ENCODE results near the gene BCORL1. TPM values are rescaled to one million over a fixed set of nuclear protein-coding genes. Genes with fewer than 3 reads are reported as not detected.
A peak's percentile ranks its signal among the peaks of the same experiment; 100 is the strongest.

Gene BCORL1
- total RNA-seq, 4 donors from 2014 or later, result 3.8 to 13.8 (median 10.5) TPM

GRCh38 chrX:129980001-129980401 is 2.4 kb upstream of the BCORL1 start:
- TF ChIP-seq CTCF (IDR thresholded peaks at IDR 0.05) (no peak), POLR2A (IDR thresholded peaks at IDR 0.05; ENCODE audit: low read depth) (no peak), EP300 (IDR thresholded peaks at IDR 0.05) (no peak), POLR2AphosphoS5 (IDR thresholded peaks at IDR 0.05) (no peak)
- Histone ChIP-seq H3K4me1 (peaks cover 0 to 26% (median 14%) of the 10 kb centered on the region in 4 donors), H3K27me3 (no peaks in the 10 kb centered on the region), H3K27ac (replicated peaks in 1 of 4) (peak overlapping the region in 2 of 4 donors; percentile 84 to 85), H3K4me3 (no peak overlapping the region), H3K36me3 (no peaks in the 10 kb centered on the region), H3K9me3 (no peaks in the 10 kb centered on the region)
- 70% methylated on average over 8 of the region's 32 CpGs for WGBS
- intact Hi-C loops (cut with DNase I), result loop anchor here (5.0 kb wide), 1 partner anchor 48 kb away; no protein-coding TSS in a partner anchor
- DNase-seq (ENCODE audit: extremely low spot score), result no peak

- Histone ChIP-seq H3K36me3 (no peaks in the 10 kb centered on the region), H3K9me3 (no peaks in the 10 kb centered on the region), H3K4me3 (no peak overlapping the region), H3K27me3 (no peaks in the 10 kb centered on the region), H3K27ac (replicated peaks in 1 of 4) (peak overlapping the region in 2 of 4 donors; percentile 84 to 85), H3K4me1 (peaks cover 0 to 30% (median 20%) of the 10 kb centered on the region in 4 donors)
- no peak for DNase-seq (ENCODE audit: extremely low spot score)
- WGBS, result 49% methylated on average over 76 of the region's 79 CpGs
- peak in 1 of 2 donors; percentile 73 for TF ChIP-seq POLR2AphosphoS5 (IDR thresholded peaks at IDR 0.05)
- no peak for TF ChIP-seq POLR2A (IDR thresholded peaks at IDR 0.05; ENCODE audit: low read depth)
- no peak for TF ChIP-seq CTCF (IDR thresholded peaks at IDR 0.05)
- intact Hi-C loops (cut with DNase I), result loop anchor here (5.0 kb wide), 1 partner anchor 48 kb away; no protein-coding TSS in a partner anchor
Observed at GRCh38 chrX:129980540-129981199, 1.8 kb upstream of the BCORL1 start.

- Histone ChIP-seq H3K27ac (replicated peaks in 1 of 4) (peak overlapping the region in 2 of 4 donors; percentile 84 to 85), H3K9me3 (no peaks in the 10 kb centered on the region), H3K4me1 (peaks cover 0 to 30% (median 21%) of the 10 kb centered on the region in 4 donors), H3K4me3 (no peak overlapping the region), H3K27me3 (no peaks in the 10 kb centered on the region), H3K36me3 (no peaks in the 10 kb centered on the region)
- DNase-seq (ENCODE audit: extremely low spot score), result no peak
- no peak for TF ChIP-seq CTCF (IDR thresholded peaks at IDR 0.05)
- TF ChIP-seq EP300 (IDR thresholded peaks at IDR 0.05), result no peak
- no peak for TF ChIP-seq POLR2AphosphoS5 (IDR thresholded peaks at IDR 0.05)
- no peak for TF ChIP-seq POLR2A (IDR thresholded peaks at IDR 0.05; ENCODE audit: low read depth)
- intact Hi-C loops (cut with DNase I), result loop anchor here (5.0 kb wide), 1 partner anchor 49 kb away; no protein-coding TSS in a partner anchor
- WGBS, result 49% methylated on average over 17 of the region's 17 CpGs
Observed at GRCh38 chrX:129981200-129981553, 1.3 kb upstream of the BCORL1 start.

- no peaks in the 10 kb centered on the region for H3K36me3 ChIP-seq
- no peaks in the 10 kb centered on the region for H3K27me3 ChIP-seq
- H3K4me1 ChIP-seq, result peaks cover 0 to 30% (median 21%) of the 10 kb centered on the region in 4 donors
- no peaks in the 10 kb centered on the region for H3K9me3 ChIP-seq
- TF ChIP-seq EP300 (IDR thresholded peaks at IDR 0.05) (no peak), POLR2A (IDR thresholded peaks at IDR 0.05; ENCODE audit: low read depth) (no peak), POLR2AphosphoS5 (IDR thresholded peaks at IDR 0.05) (no peak), CTCF (IDR thresholded peaks at IDR 0.05) (no peak)
- intact Hi-C loops (cut with DNase I), result loop anchor here (5.0 kb wide), 1 partner anchor 50 kb away; no protein-coding TSS in a partner anchor
- H3K4me3 ChIP-seq, result no peak overlapping the region
- DNase-seq (ENCODE audit: extremely low spot score), result no peak
- peak overlapping the region in 2 of 4 donors; percentile 84 to 85 for H3K27ac ChIP-seq (replicated peaks in 1 of 4)
- WGBS, result 25% methylated on average over 29 of the region's 29 CpGs
Observed at GRCh38 chrX:129981752-129982299, 609 bp upstream of the BCORL1 start.
